ENCODE measurements around the gene NUPR1.

GRCh38 chr16:28495098-28495793 is 43.5 kb downstream of the NUPR1 start:
- TF ChIP-seq CTCF (IDR thresholded peaks at IDR 0.05) (no peak), ZFX (IDR thresholded peaks at IDR 0.05; ENCODE audit: borderline replicate concordance) (no peak)
